GM23248 (cell line): ENCODE data around the gene NEK11.

Experiments used
- EZH2 ChIP-seq: fragments of 200-600 bp; sonication (generic); IDR thresholded peaks from 2 replicates; pipeline ENCODE4 v1.6.1; 2018; ENCODE audit warnings: antibody characterized with exemption, mild to moderate bottlenecking; ENCODE audit not compliant: insufficient read depth, poor library complexity, severe bottlenecking
- EZH2phosphoT487 ChIP-seq: fragments of 200-600 bp; sonication (generic); IDR thresholded peaks from 2 replicates; pipeline ENCODE4 v1.6.1; 2018; ENCODE audit warnings: antibody characterized with exemption, moderate library complexity, mild to moderate bottlenecking, low read depth; ENCODE audit not compliant: insufficient read depth

GRCh38 chr3:131107637-131108433 is 81.2 kb downstream of the NEK11 start:
- TF ChIP-seq EZH2 (no peak), EZH2phosphoT487 (no peak)
